Keratinocyte (primary cell): ENCODE results near the gene CLCN2. TPM values are rescaled to one million over a fixed set of nuclear protein-coding genes. Genes with fewer than 3 reads are reported as not detected.

Experiments used
- DNase-seq: peaks from one replicate; pipeline ENCODE4 v3.0.0-alpha.2; 2011; ENCODE audit warnings: low read depth, missing footprints, low spot score
- FAIRE-seq: peaks from 2 replicates; lab custom pipeline; 2011; peaks lifted over from hg19 to GRCh38; lab: Jason Lieb, UNC
- H2AFZ ChIP-seq: 2 replicates; pipeline ENCODE4 v1.6.0; 2012; ENCODE audit warnings: low read length, control low read depth, inconsistent platforms; ENCODE audit not compliant: control insufficient read depth
- H3K27ac ChIP-seq: 2 replicates; pipeline ENCODE4 v1.5.1; 2011; ENCODE audit warnings: low read length; ENCODE audit not compliant: control insufficient read depth, insufficient read depth
- H3K27me3 ChIP-seq: 3 replicates; pipeline ENCODE4 v1.6.0; 2011; ENCODE audit warnings: low read length; ENCODE audit not compliant: control insufficient read depth, insufficient read depth; ENCODE audit errors: extremely low read depth
- H3K36me3 ChIP-seq, 2 experiments: 2 replicates in 1 of 2; 3 replicates in 1 of 2; pipeline ENCODE4 v1.5.1; 2011; ENCODE audit warnings: low read length in 2 of 2, mild to moderate bottlenecking in 1 of 2; ENCODE audit not compliant: control insufficient read depth in 2 of 2, insufficient read depth in 2 of 2; ENCODE audit errors: extremely low read depth in 1 of 2
- H3K4me1 ChIP-seq: 3 replicates; pipeline ENCODE4 v1.5.1; 2011; ENCODE audit warnings: low read length; ENCODE audit not compliant: control insufficient read depth, insufficient read depth; ENCODE audit errors: extremely low read depth
- H3K4me2 ChIP-seq: 3 replicates; pipeline ENCODE4 v1.6.0; 2011; ENCODE audit warnings: low read depth, low read length; ENCODE audit not compliant: control insufficient read depth, insufficient read depth; ENCODE audit errors: extremely low read depth
- H3K4me3 ChIP-seq, 3 experiments: fragments of 200-600 bp in 1 of 3; sonication (generic) in 1 of 3; 2 replicates in 2 of 3; 3 replicates in 1 of 3; pipeline ENCODE4 v1.5.1; 2011 to 2016; ENCODE audit warnings: low read length in 3 of 3, mild to moderate bottlenecking in 3 of 3, control low read depth in 2 of 3, inconsistent platforms in 1 of 3, low read depth in 1 of 3, mixed read lengths in 1 of 3, mixed run types in 1 of 3, moderate library complexity in 1 of 3; ENCODE audit not compliant: control insufficient read depth in 2 of 3, insufficient read depth in 2 of 3; ENCODE audit errors: extremely low read depth in 1 of 3
- H3K79me2 ChIP-seq: 2 replicates; pipeline ENCODE4 v1.6.0; 2012; ENCODE audit warnings: low read length; ENCODE audit not compliant: control insufficient read depth, insufficient read depth
- H3K9ac ChIP-seq: 3 replicates; pipeline ENCODE4 v1.6.0; 2011; ENCODE audit warnings: low read length; ENCODE audit not compliant: control insufficient read depth, insufficient read depth; ENCODE audit errors: extremely low read depth
- H3K9me1 ChIP-seq: 3 replicates; pipeline ENCODE4 v1.6.0; 2011; ENCODE audit warnings: low read length; ENCODE audit not compliant: control insufficient read depth, insufficient read depth; ENCODE audit errors: extremely low read depth
- H3K9me3 ChIP-seq: 2 replicates; pipeline ENCODE4 v1.5.1; 2012; ENCODE audit warnings: low read depth, low read length; ENCODE audit not compliant: control insufficient read depth
- H4K20me1 ChIP-seq: 3 replicates; pipeline ENCODE4 v1.6.0; 2011; ENCODE audit warnings: low read length; ENCODE audit not compliant: control insufficient read depth, insufficient read depth; ENCODE audit errors: extremely low read depth
- EZH2 ChIP-seq: IDR thresholded peaks from one replicate; pipeline ENCODE4 v1.6.1; 2012; ENCODE audit warnings: inconsistent platforms, mild to moderate bottlenecking, low read length, moderate library complexity
- dilution Hi-C: fragments of 300-500 bp; cut with MboI; formaldehyde crosslinking; loops from one replicate; pipeline ENCODE4 v1.7.0; 2020; ENCODE audit warnings: low sequenced_read_pairs; ENCODE audit not compliant: extremely low pct_ligation_motif_present
- polyA plus RNA-seq, 5 experiments: library from polyadenylated mRNA; depleted of rRNA in 3 of 5; stranded (reverse) in 3 of 5; stranded (forward) in 1 of 5; unstranded in 1 of 5; fragments of >200 nt; gene quantifications; 1 replicate in 1 of 5; 2 replicates in 3 of 5; 3 replicates in 1 of 5; pipeline versions ENCODE4 v1.2.1 to v1.2.3, GENCODE V29; 2011 to 2012; ENCODE audit warnings: missing spikeins in 2 of 5, low read depth in 1 of 5, low replicate concordance in 1 of 5
- TF ChIP-seq, protein P1 (sequence below), 3 experiments: IDR thresholded peaks in 1 of 3; conservative IDR thresholded peaks in 1 of 3; optimal IDR thresholded peaks in 1 of 3; 2 replicates in 2 of 3; 3 replicates in 1 of 3; pipeline versions ENCODE3 to v1.5.1; 2011; ENCODE audit warnings: low read length in 3 of 3, mild to moderate bottlenecking in 3 of 3, moderate library complexity in 2 of 3, control low read depth in 1 of 3, inconsistent platforms in 1 of 3; ENCODE audit not compliant: insufficient read depth in 2 of 3; ENCODE audit errors: extremely low read depth in 1 of 3

Gene CLCN2
- polyA plus RNA-seq, 1 donor (not counting 4 experiments of a cell fraction or from before 2014, with no cell fraction given) = 3.1 TPM

DNA sequence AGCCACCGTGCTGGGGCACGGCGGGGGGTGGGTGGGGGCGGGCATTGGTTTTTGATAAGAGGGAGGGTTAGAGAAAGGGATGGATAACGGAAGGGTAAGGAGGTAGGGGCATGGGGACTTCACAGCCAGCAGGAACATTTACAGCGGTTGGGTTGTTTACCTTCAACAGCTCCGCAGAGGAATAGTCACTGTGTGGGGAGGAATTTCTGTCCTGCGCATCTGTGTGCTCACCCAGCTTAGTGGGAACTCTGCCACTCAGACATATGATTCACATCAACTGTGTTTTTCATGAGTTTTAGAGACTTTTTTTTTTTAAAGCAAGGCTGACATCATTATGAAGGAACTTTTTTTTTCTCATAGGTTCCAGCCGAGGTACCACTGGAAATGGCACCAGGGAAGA is 38.0 kb upstream of the CLCN2 start:
- Histone ChIP-seq H3K9ac (no peak overlapping the region), H3K4me2 (no peak overlapping the region)
- FAIRE-seq = no peak

GRCh38 chr3:184395320-184395660 is 33.9 kb upstream of the CLCN2 start:
- Histone ChIP-seq H2AFZ (no peak overlapping the region), H3K4me1 (no peaks in the 10 kb centered on the region), H3K27me3 (peaks cover 6% of the 10 kb centered on the region), H3K79me2 (no peaks in the 10 kb centered on the region), H3K9me1 (no peaks in the 10 kb centered on the region), H3K36me3 (no peaks in the 10 kb centered on the region), H3K9me3 (no peaks in the 10 kb centered on the region), H3K27ac (no peak overlapping the region), H3K4me3 (no peak overlapping the region), H4K20me1 (no peaks in the 10 kb centered on the region), H3K9ac (no peak overlapping the region), H3K4me2 (no peak overlapping the region)
- FAIRE-seq = no peak
- DNase-seq = no peak
- dilution Hi-C loops = no loop called here
- TF ChIP-seq EZH2 = no peak
- TF ChIP-seq, protein P1, sequence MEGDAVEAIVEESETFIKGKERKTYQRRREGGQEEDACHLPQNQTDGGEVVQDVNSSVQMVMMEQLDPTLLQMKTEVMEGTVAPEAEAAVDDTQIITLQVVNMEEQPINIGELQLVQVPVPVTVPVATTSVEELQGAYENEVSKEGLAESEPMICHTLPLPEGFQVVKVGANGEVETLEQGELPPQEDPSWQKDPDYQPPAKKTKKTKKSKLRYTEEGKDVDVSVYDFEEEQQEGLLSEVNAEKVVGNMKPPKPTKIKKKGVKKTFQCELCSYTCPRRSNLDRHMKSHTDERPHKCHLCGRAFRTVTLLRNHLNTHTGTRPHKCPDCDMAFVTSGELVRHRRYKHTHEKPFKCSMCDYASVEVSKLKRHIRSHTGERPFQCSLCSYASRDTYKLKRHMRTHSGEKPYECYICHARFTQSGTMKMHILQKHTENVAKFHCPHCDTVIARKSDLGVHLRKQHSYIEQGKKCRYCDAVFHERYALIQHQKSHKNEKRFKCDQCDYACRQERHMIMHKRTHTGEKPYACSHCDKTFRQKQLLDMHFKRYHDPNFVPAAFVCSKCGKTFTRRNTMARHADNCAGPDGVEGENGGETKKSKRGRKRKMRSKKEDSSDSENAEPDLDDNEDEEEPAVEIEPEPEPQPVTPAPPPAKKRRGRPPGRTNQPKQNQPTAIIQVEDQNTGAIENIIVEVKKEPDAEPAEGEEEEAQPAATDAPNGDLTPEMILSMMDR (optimal IDR thresholded peaks at IDR 0.05 in 1 of 3, IDR thresholded peaks at IDR 0.05 in 1 of 3, conservative IDR thresholded peaks at IDR 0.05 in 1 of 3; ENCODE audit: extremely low read depth in 1 of 3, insufficient read depth in 2 of 3, low read length in 3 of 3) = no peak

More for the DNA sequence above, 38.0 kb upstream of the CLCN2 start:
- Histone ChIP-seq H3K9me3 (no peaks in the 10 kb centered on the region), H3K27me3 (peaks cover 16% of the 10 kb centered on the region), H2AFZ (no peak overlapping the region), H3K27ac (no peak overlapping the region), H3K36me3 (no peaks in the 10 kb centered on the region), H3K9me1 (no peaks in the 10 kb centered on the region), H3K4me3 (no peak overlapping the region), H3K79me2 (no peaks in the 10 kb centered on the region), H4K20me1 (no peaks in the 10 kb centered on the region), H3K4me1 (no peaks in the 10 kb centered on the region)
- dilution Hi-C loops = no loop called here
- no peak for TF ChIP-seq EZH2
- TF ChIP-seq, protein P1 (optimal IDR thresholded peaks at IDR 0.05 in 1 of 3, IDR thresholded peaks at IDR 0.05 in 1 of 3, conservative IDR thresholded peaks at IDR 0.05 in 1 of 3; ENCODE audit: extremely low read depth in 1 of 3, insufficient read depth in 2 of 3, low read length in 3 of 3) = no peak
- DNase-seq = no peak
